ENCODE measurements around the gene SCN5A. TPM values are rescaled to one million over a fixed set of nuclear protein-coding genes. Genes with fewer than 3 reads are reported as not detected.

SCN5A gene
- total RNA-seq, 1 experiment from 2014 or later = 11.5 TPM

- H3K27ac ChIP-seq (ENCODE audit: low read depth, low read length) = no peak overlapping the region
- no peak for ATAC-seq
- H3K9ac ChIP-seq (ENCODE audit: low read length) = no peak overlapping the region
- TF ChIP-seq SIN3A (IDR thresholded peaks at IDR 0.05; ENCODE audit: low read depth) (no peak), ZFX (IDR thresholded peaks at IDR 0.05) (no peak), CTCF (IDR thresholded peaks at IDR 0.05 in 2 of 3, conservative IDR thresholded peaks at IDR 0.05 in 1 of 3; ENCODE audit: borderline replicate concordance in 1 of 3, insufficient read depth in 1 of 3, low read depth in 2 of 3, low read length in 2 of 3) (no peak), ZBTB33 (IDR thresholded peaks at IDR 0.05; ENCODE audit: extremely low read depth, insufficient replicate concordance, low read length) (no peak), CEBPB (IDR thresholded peaks at IDR 0.05; ENCODE audit: low read depth) (no peak), REST (IDR thresholded peaks at IDR 0.05; ENCODE audit: low read depth) (no peak), SRF (IDR thresholded peaks at IDR 0.05; ENCODE audit: low read depth) (no peak), CBX3 (IDR thresholded peaks at IDR 0.05; ENCODE audit: low read depth) (no peak), ELF1 (IDR thresholded peaks at IDR 0.05; ENCODE audit: borderline replicate concordance, low read depth) (no peak), TCF7L2 (IDR thresholded peaks at IDR 0.05; ENCODE audit: borderline replicate concordance, extremely low read depth, insufficient read depth, insufficient read length) (no peak), FOSL1 (IDR thresholded peaks at IDR 0.05; ENCODE audit: low read depth) (no peak), JUND (IDR thresholded peaks at IDR 0.05) (no peak), YY1 (IDR thresholded peaks at IDR 0.05; ENCODE audit: extremely low read depth, insufficient replicate concordance, low read depth, low read length) (no peak)
- no peaks in the 10 kb centered on the region for H3K27me3 ChIP-seq (ENCODE audit: insufficient read depth, low read length)
- H2AFZ ChIP-seq (ENCODE audit: low read depth, low read length, poor library complexity, severe bottlenecking) = no peak overlapping the region
- DNase-seq (ENCODE audit: low read depth, low spot score) = no peak
- no peaks in the 10 kb centered on the region for H3K36me3 ChIP-seq (ENCODE audit: control insufficient read depth in 1 of 2, insufficient read depth in 2 of 2, low read length in 2 of 2)
- no peaks in the 10 kb centered on the region for H3K9me3 ChIP-seq (ENCODE audit: control insufficient read depth in 1 of 2, insufficient read depth in 1 of 2, low read depth in 1 of 2, low read length in 2 of 2)
- H4K20me1 ChIP-seq (ENCODE audit: insufficient read depth) = no peaks in the 10 kb centered on the region
- BruUV-seq (replicated peaks) = no TSS peak
- no peak overlapping the region for H3K4me3 ChIP-seq (replicated peaks in 1 of 2; ENCODE audit: low read depth in 1 of 2, low read length in 2 of 2)
- CTCF ChIA-PET = interaction anchor here (1.0 kb wide), 1 partner anchor 311 kb away, joined by 5 read pairs; no protein-coding TSS in a partner anchor
- no peaks in the 10 kb centered on the region for H3K9me2 ChIP-seq (ENCODE audit: insufficient read depth)
- intact Hi-C loops (cut with micrococcal nuclease) = no loop called here
- no peaks in the 10 kb centered on the region for H3K79me2 ChIP-seq (ENCODE audit: insufficient read depth, low read length)
- RAD21 ChIA-PET (ENCODE audit: low non-redundant PET in 1 of 2, low total read pairs in 2 of 2, uncharacterized antibody in 2 of 2, unreplicated experiment in 2 of 2) = no interaction called here
- H3K4me2 ChIP-seq (ENCODE audit: low read length) = no peak overlapping the region
- no peaks in the 10 kb centered on the region for H3K4me1 ChIP-seq (ENCODE audit: control insufficient read depth in 1 of 2, insufficient read depth in 2 of 2, low read length in 2 of 2)
- POLR2A ChIA-PET = no interaction called here
Measured at GRCh38 chr3:38689346-38689745, 39.9 kb upstream of the SCN5A start.
